ENCODE results near the gene GPBP1L1. TPM values are rescaled to one million over a fixed set of nuclear protein-coding genes. Genes with fewer than 3 reads are reported as not detected.
A peak's percentile ranks its signal among the peaks of the same experiment; 100 is the strongest.

GPBP1L1 gene
- total and polyA plus RNA-seq, 2 of the 13 experiments (the other 11 are each of a cell fraction or from before 2014, with no cell fraction given): 45.9 to 86.1 TPM

GRCh38 chr1:45583666-45584350 lies 102.5 kb downstream of the GPBP1L1 start, which contains the start of gene NASP (continued):
- TF ChIP-seq GFI1 (CRISPR knock-in tag; IDR thresholded peaks at IDR 0.05; ENCODE audit: borderline replicate concordance): peak; percentile 63; the same call in 1 of the 2 replicates
- TF ChIP-seq, protein P1, sequence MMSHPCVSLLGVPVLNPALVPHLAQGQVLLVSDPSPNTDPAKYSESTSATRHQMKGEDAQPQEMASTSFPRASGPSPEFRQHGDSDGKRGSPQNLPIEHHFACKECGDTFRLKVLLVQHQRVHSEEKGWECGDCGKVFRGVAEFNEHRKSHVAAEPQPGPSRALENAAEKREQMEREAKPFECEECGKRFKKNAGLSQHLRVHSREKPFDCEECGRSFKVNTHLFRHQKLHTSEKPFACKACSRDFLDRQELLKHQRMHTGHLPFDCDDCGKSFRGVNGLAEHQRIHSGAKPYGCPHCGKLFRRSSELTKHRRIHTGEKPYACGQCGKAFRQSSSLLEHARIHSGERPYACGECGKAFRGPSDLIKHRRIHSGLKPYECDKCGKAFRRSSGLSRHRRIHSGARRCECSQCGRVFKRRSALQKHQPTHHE (CRISPR knock-in tag; IDR thresholded peaks at IDR 0.05; ENCODE audit: borderline replicate concordance): no peak
- no peak for TF ChIP-seq ZBTB26 (CRISPR knock-in tag; IDR thresholded peaks at IDR 0.05; ENCODE audit: borderline replicate concordance)
- 0 out of 2 replicates have a peak, but pooled peaks have one; percentile 20 for TF ChIP-seq THAP7 (CRISPR knock-in tag; IDR thresholded peaks at IDR 0.05)
- no peak for TF ChIP-seq HOXA7 (CRISPR knock-in tag; IDR thresholded peaks at IDR 0.05)
- no peak for TF ChIP-seq ZFP1 (CRISPR knock-in tag; IDR thresholded peaks at IDR 0.05)
- no peak for TF ChIP-seq CCAR2 (optimal IDR thresholded peaks at IDR 0.05; ENCODE audit: low read depth, low read length)
- peak; percentile 39; the same call in 1 of the 2 replicates for TF ChIP-seq UBTF (CRISPR knock-in tag; IDR thresholded peaks at IDR 0.05)
- TF ChIP-seq ZNF101 (CRISPR knock-in tag; IDR thresholded peaks at IDR 0.05; ENCODE audit: borderline replicate concordance, low read depth): no peak; the same call in 1 of the 2 replicates
- 0 out of 2 replicates have a peak, but pooled peaks have one; percentile 24 for TF ChIP-seq MYC (CRISPR knock-in tag; IDR thresholded peaks at IDR 0.05; ENCODE audit: borderline replicate concordance)
- TF ChIP-seq, protein P2, sequence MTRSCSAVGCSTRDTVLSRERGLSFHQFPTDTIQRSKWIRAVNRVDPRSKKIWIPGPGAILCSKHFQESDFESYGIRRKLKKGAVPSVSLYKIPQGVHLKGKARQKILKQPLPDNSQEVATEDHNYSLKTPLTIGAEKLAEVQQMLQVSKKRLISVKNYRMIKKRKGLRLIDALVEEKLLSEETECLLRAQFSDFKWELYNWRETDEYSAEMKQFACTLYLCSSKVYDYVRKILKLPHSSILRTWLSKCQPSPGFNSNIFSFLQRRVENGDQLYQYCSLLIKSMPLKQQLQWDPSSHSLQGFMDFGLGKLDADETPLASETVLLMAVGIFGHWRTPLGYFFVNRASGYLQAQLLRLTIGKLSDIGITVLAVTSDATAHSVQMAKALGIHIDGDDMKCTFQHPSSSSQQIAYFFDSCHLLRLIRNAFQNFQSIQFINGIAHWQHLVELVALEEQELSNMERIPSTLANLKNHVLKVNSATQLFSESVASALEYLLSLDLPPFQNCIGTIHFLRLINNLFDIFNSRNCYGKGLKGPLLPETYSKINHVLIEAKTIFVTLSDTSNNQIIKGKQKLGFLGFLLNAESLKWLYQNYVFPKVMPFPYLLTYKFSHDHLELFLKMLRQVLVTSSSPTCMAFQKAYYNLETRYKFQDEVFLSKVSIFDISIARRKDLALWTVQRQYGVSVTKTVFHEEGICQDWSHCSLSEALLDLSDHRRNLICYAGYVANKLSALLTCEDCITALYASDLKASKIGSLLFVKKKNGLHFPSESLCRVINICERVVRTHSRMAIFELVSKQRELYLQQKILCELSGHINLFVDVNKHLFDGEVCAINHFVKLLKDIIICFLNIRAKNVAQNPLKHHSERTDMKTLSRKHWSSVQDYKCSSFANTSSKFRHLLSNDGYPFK (CRISPR knock-in tag; IDR thresholded peaks at IDR 0.05; ENCODE audit: borderline replicate concordance): peak; percentile 92
- TF ChIP-seq ZNF460 (CRISPR knock-in tag; IDR thresholded peaks at IDR 0.05; ENCODE audit: borderline replicate concordance): no peak
- no peak for TF ChIP-seq ZNF335 (CRISPR knock-in tag; IDR thresholded peaks at IDR 0.05)
- no peak; the same call in 1 of the 2 replicates for TF ChIP-seq ZBTB8A (CRISPR knock-in tag; IDR thresholded peaks at IDR 0.05; ENCODE audit: borderline replicate concordance, low read depth)
- TF ChIP-seq ZSCAN21 (CRISPR knock-in tag; IDR thresholded peaks at IDR 0.05; ENCODE audit: borderline replicate concordance): 0 out of 2 replicates have a peak, but pooled peaks have one; percentile 6
- TF ChIP-seq TFDP2 (CRISPR knock-in tag; IDR thresholded peaks at IDR 0.05): no peak
- peak; percentile 77; the same call in 1 of the 2 replicates for TF ChIP-seq NFKB2 (CRISPR knock-in tag; IDR thresholded peaks at IDR 0.05; ENCODE audit: borderline replicate concordance)
- 0 out of 2 replicates have a peak, but pooled peaks have one; percentile 35 for TF ChIP-seq ZFP36L1 (CRISPR knock-in tag; IDR thresholded peaks at IDR 0.05)
